Hepatocyte (in vitro differentiated cells): ENCODE measurements around the gene KRTAP2-1. TPM values are rescaled to one million over a fixed set of nuclear protein-coding genes. Genes with fewer than 3 reads are reported as not detected.
"Not testable (repeated sequence)": the region's sequence is repeated elsewhere in the genome, so short reads cannot be mapped to it uniquely, and the experiment has no call there.

Source experiments
- DNase-seq: peaks from one replicate; pipeline ENCODE4 v3.0.0-alpha.2; 2016; ENCODE audit warnings: low spot score
- H2AFZ ChIP-seq: fragments of 200-600 bp; sonication (generic); 2 replicates; pipeline ENCODE4 v1.6.0; 2016; ENCODE audit warnings: antibody characterized with exemption, mild to moderate bottlenecking
- H3K27ac ChIP-seq: fragments of 200-600 bp; sonication (generic); 2 replicates; pipeline ENCODE4 v1.5.1; 2016; ENCODE audit warnings: mild to moderate bottlenecking
- H3K27me3 ChIP-seq: fragments of 200-600 bp; sonication (generic); 2 replicates; pipeline ENCODE4 v1.6.1; 2016
- H3K36me3 ChIP-seq: fragments of 200-600 bp; sonication (generic); replicated peaks from 2 replicates; pipeline ENCODE4 v1.5.1; 2016; ENCODE audit warnings: low read depth; ENCODE audit not compliant: insufficient read depth
- H3K4me1 ChIP-seq: fragments of 200-600 bp; sonication (generic); 2 replicates; pipeline ENCODE4 v1.5.1; 2016; ENCODE audit warnings: mild to moderate bottlenecking, moderate library complexity; ENCODE audit not compliant: insufficient read depth
- H3K4me2 ChIP-seq: fragments of 200-600 bp; sonication (generic); 2 replicates; pipeline ENCODE4 v1.6.0; 2016
- H3K4me3 ChIP-seq: fragments of 200-600 bp; sonication (generic); 2 replicates; pipeline ENCODE4 v1.5.1; 2016; ENCODE audit warnings: mild to moderate bottlenecking
- H3K79me2 ChIP-seq: fragments of 200-600 bp; sonication (generic); 2 replicates; pipeline ENCODE4 v1.6.0; 2017; ENCODE audit warnings: mild to moderate bottlenecking
- H3K9me2 ChIP-seq: fragments of 200-600 bp; sonication (generic); replicated peaks from 2 replicates; pipeline ENCODE4 v1.6.0; 2017; ENCODE audit warnings: mild to moderate bottlenecking; ENCODE audit not compliant: insufficient read depth
- H3K9me3 ChIP-seq: fragments of 200-600 bp; sonication (generic); 2 replicates; pipeline ENCODE4 v1.5.1; 2016; ENCODE audit warnings: low read depth, mild to moderate bottlenecking
- H4K20me1 ChIP-seq: fragments of 200-600 bp; sonication (generic); 2 replicates; pipeline ENCODE4 v1.6.0; 2016; ENCODE audit warnings: mild to moderate bottlenecking; ENCODE audit not compliant: insufficient read depth, poor library complexity, severe bottlenecking
- CTCF ChIP-seq: fragments of 200-600 bp; sonication (generic); IDR thresholded peaks from 2 replicates; pipeline ENCODE4 v1.5.1; 2016; ENCODE audit warnings: antibody characterized with exemption, mild to moderate bottlenecking; ENCODE audit not compliant: poor library complexity
- EZH2 ChIP-seq: fragments of 200-600 bp; sonication (generic); IDR thresholded peaks from 2 replicates; pipeline ENCODE4 v1.6.1; 2016; ENCODE audit warnings: antibody characterized with exemption, mild to moderate bottlenecking, borderline replicate concordance
- EZH2phosphoT487 ChIP-seq: fragments of 200-600 bp; sonication (generic); IDR thresholded peaks from one replicate; pipeline ENCODE4 v1.6.1; 2018; ENCODE audit warnings: antibody characterized with exemption, mild to moderate bottlenecking, low read depth, moderate library complexity; ENCODE audit not compliant: unreplicated experiment, severe bottlenecking
- WGBS: methylation state at CpG from one replicate; pipeline ENCODE4 v1.1.6; 2016; ENCODE audit warnings: low lambda C conversion rate; ENCODE audit errors: missing lambda C conversion rate; 5-methylcytosine and 5-hydroxymethylcytosine counted together
- polyA plus RNA-seq: library from polyadenylated mRNA; unstranded; fragments of >200 nt; fragmentation: Nextera tagmentation; extraction: Ambion mirVana; gene quantifications from 2 replicates; pipeline ENCODE4 v1.2.1, GENCODE V29; 2016
- total RNA-seq: library from RNA; depleted of rRNA; stranded (reverse); fragments of >200 nt; gene quantifications from 2 replicates; pipeline ENCODE4 v1.2.3, GENCODE V29; 2014

Gene KRTAP2-1
- total and polyA plus RNA-seq, 2 experiments from 2014 or later, result not detected

- WGBS, result 89% methylated on average over 3 of the region's 3 CpGs
- H3K9me2 ChIP-seq, result no peaks in the 10 kb centered on the region
- no peaks in the 10 kb centered on the region for H3K79me2 ChIP-seq
- H3K36me3 ChIP-seq, result no peaks in the 10 kb centered on the region
- H4K20me1 ChIP-seq, result no peaks in the 10 kb centered on the region
- H3K9me3 ChIP-seq, result no peaks in the 10 kb centered on the region
- H3K27me3 ChIP-seq, result no peaks in the 10 kb centered on the region
- no peak overlapping the region for H2AFZ ChIP-seq
- H3K4me2 ChIP-seq, result no peak overlapping the region
- H3K4me3 ChIP-seq, result no peak overlapping the region
- H3K4me1 ChIP-seq, result no peaks in the 10 kb centered on the region
- no peak for DNase-seq
- H3K27ac ChIP-seq, result no peak overlapping the region
- TF ChIP-seq CTCF (no peak), EZH2 (no peak), EZH2phosphoT487 (no peak)
Observed at GRCh38 chr17:41069031-41069430, 21.9 kb upstream of the KRTAP2-1 start.

- H3K4me3 ChIP-seq, result no peak overlapping the region
- H3K36me3 ChIP-seq, result no peaks in the 10 kb centered on the region
- H3K27ac ChIP-seq, result no peak overlapping the region
- no peak for TF ChIP-seq EZH2
- no peak for TF ChIP-seq EZH2phosphoT487
- TF ChIP-seq CTCF, result no peak
- no peaks in the 10 kb centered on the region for H3K9me2 ChIP-seq
- no peak for DNase-seq
- H3K79me2 ChIP-seq, result no peaks in the 10 kb centered on the region
- H2AFZ ChIP-seq, result no peak overlapping the region
- H4K20me1 ChIP-seq, result no peaks in the 10 kb centered on the region
- H3K4me1 ChIP-seq, result no peaks in the 10 kb centered on the region
- no peak overlapping the region for H3K4me2 ChIP-seq
- H3K27me3 ChIP-seq, result no peaks in the 10 kb centered on the region
- H3K9me3 ChIP-seq, result no peaks in the 10 kb centered on the region
Observed at GRCh38 chr17:41067281-41067680, 20.2 kb upstream of the KRTAP2-1 start.

GRCh38 chr17:41065829-41066624 is 18.9 kb upstream of the KRTAP2-1 start, which contains the start of gene KRTAP2-4:
Gene KRTAP2-4 (minus strand): TSS chr17:41065879. CDS start chr17:41065845, 34 bp downstream.
- H3K27me3 ChIP-seq, result no peaks in the 10 kb centered on the region
- H3K27ac ChIP-seq, result no peak within 1 kb of the TSS
- H4K20me1 ChIP-seq, result no peaks in the 10 kb centered on the region
- no peaks in the 10 kb centered on the region for H3K9me3 ChIP-seq
- H2AFZ ChIP-seq, result no peak within 1 kb of the TSS
- no peak for TF ChIP-seq CTCF
- TF ChIP-seq EZH2, result no peak
- TF ChIP-seq EZH2phosphoT487, result no peak
- WGBS, result 87% methylated on average over 5 of the region's 6 CpGs
- no peaks in the 10 kb centered on the region for H3K79me2 ChIP-seq
- H3K9me2 ChIP-seq, result no peaks in the 10 kb centered on the region
- H3K4me2 ChIP-seq, result no peak within 1 kb of the TSS
- no peak for DNase-seq
- H3K4me1 ChIP-seq, result no peaks in the 10 kb centered on the region
- no peaks in the 10 kb centered on the region for H3K36me3 ChIP-seq
- H3K4me3 ChIP-seq, result no peak within 1 kb of the TSS

GRCh38 chr17:41065016-41065689 is 18.0 kb upstream of the KRTAP2-1 start:
- H3K36me3 ChIP-seq, H2AFZ ChIP-seq, H3K4me1 ChIP-seq, H3K27me3 ChIP-seq, H4K20me1 ChIP-seq, H3K9me3 ChIP-seq, H3K27ac ChIP-seq, H3K4me3 ChIP-seq, H3K4me2 ChIP-seq, H3K9me2 ChIP-seq, DNase-seq, H3K79me2 ChIP-seq: not testable (repeated sequence)
- 75% methylated on average over 7 of the region's 16 CpGs for WGBS
